Measurements from ENCODE around the gene ITIH5. TPM values are rescaled to one million over a fixed set of nuclear protein-coding genes. Genes with fewer than 3 reads are reported as not detected.
"Not testable (repeated sequence)": the region's sequence is repeated elsewhere in the genome, so short reads cannot be mapped to it uniquely, and the experiment has no call there.

ITIH5 gene
- polyA plus RNA-seq, 1 donor = 6.8 TPM

DNA sequence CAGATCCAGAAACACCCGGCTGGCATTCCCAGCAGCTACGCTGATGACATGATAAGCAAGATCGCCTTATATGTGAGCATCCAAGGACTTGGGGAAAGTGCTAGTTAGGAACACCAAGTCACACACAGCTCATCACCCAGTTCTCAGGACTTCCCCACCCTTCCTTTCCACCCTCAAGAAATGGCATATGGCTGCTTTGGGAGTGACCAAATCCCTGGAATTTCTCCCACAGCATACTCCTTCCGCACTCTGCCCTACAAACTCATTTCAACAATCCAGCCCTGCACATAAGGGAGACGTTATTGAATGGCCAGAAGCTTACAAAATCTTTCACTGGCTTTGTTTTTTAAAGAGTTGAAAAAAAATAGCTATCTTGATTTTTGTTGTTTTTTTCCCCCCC is 4.2 kb downstream of the ITIH5 start:
- H3K27ac ChIP-seq (ENCODE audit: low read length) = no peak overlapping the region

DNA sequence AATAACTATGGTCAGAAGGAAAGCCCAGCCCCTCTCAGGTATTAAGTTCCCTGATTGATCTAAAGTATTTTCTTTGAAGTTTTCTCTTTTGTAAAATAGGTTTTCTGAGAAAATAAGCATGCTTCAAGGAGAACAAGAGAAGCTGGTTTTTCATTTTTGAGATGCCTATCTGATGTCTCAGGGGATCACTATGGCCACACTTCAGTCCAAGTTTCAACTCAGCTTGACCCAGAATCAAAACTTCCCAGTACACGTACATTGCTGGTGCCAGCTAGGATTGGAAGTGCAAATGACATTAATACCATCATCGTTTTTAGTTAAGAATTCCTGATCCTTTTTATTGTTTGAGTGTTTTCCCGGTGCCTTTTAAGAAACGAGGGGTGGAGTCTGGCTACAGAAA is 7.2 kb downstream of the ITIH5 start:
- H3K9me3 ChIP-seq (ENCODE audit: control insufficient read depth, low read depth, low read length) = no peaks in the 10 kb centered on the region
- H3K27ac ChIP-seq (ENCODE audit: low read length) = no peak overlapping the region
- WGBS (ENCODE audit: insufficient coverage, low lambda C conversion rate) = 76% methylated on average over 3 of the region's 4 CpGs
- no peak overlapping the region for H3K4me3 ChIP-seq (ENCODE audit: low read length)
- H3K36me3 ChIP-seq (ENCODE audit: control insufficient read depth, insufficient read depth, low read length) = no peaks in the 10 kb centered on the region
- DNase-seq = no peak
- H3K4me1 ChIP-seq (ENCODE audit: control insufficient read depth, insufficient read depth, low read length) = no peaks in the 10 kb centered on the region
- H3K27me3 ChIP-seq (ENCODE audit: control insufficient read depth, insufficient read depth, low read length) = peaks cover 12% of the 10 kb centered on the region

More for the DNA sequence above, 4.2 kb downstream of the ITIH5 start:
- Histone ChIP-seq H3K4me3 (ENCODE audit: low read length) (no peak overlapping the region), H3K27me3 (ENCODE audit: control insufficient read depth, insufficient read depth, low read length) (peaks cover 30% of the 10 kb centered on the region), H3K36me3 (ENCODE audit: control insufficient read depth, insufficient read depth, low read length) (no peaks in the 10 kb centered on the region), H3K4me1 (ENCODE audit: control insufficient read depth, insufficient read depth, low read length) (peaks cover 4% of the 10 kb centered on the region), H3K9me3 (ENCODE audit: control insufficient read depth, low read depth, low read length) (no peaks in the 10 kb centered on the region)
- no peak for DNase-seq
- 82% methylated on average over 2 of the region's 5 CpGs for WGBS (ENCODE audit: insufficient coverage, low lambda C conversion rate)

DNA sequence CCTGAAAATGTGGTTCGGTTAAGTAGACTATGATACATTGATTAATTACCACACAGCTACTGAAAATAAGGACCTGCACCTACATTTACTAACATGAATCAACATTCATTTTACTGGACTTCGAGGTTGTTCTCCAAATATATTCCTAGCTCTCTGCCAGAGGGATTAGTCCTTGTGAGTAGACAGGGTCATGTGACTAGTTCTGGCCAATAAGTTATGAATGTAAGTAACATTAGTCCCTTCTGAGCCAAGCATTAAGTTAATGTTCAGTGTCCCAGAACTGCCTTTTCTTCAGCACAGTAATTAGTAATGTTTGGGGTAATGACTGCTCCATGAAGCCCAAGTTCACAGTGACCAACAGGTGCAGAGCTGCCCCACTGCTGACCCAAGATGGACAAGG is 9.2 kb downstream of the ITIH5 start:
- Histone ChIP-seq H3K27me3 (ENCODE audit: control insufficient read depth, insufficient read depth, low read length) (peaks cover 3% of the 10 kb centered on the region), H3K27ac (ENCODE audit: low read length) (no peak overlapping the region), H3K9me3 (ENCODE audit: control insufficient read depth, low read depth, low read length) (no peaks in the 10 kb centered on the region), H3K36me3 (ENCODE audit: control insufficient read depth, insufficient read depth, low read length) (no peaks in the 10 kb centered on the region), H3K4me3 (ENCODE audit: low read length) (no peak overlapping the region), H3K4me1 (ENCODE audit: control insufficient read depth, insufficient read depth, low read length) (no peaks in the 10 kb centered on the region)
- DNase-seq = no peak
- no CpG with 5 or more reads among the region's 2 CpGs for WGBS (ENCODE audit: insufficient coverage, low lambda C conversion rate)

DNA sequence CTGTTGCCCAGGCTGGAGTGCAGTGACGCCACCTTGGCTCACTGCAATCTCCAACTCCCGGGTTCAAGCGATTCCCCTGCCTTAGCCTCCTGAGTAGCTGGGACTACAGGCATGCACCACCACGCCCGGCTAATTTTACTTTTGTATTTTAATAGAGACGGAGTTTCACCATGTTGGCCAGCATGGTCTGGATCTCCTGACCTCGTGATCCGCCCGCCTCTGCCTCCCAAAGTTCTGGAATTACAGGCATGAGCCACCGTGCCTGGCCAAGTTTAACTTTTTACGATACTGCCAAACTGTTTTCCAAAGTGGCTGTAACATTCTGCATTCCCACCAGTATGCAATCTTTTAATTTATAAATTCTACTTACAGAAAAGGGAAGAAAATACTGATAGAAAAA is 9.7 kb downstream of the ITIH5 start:
- not testable (repeated sequence) for H3K4me3 ChIP-seq (ENCODE audit: low read length); H3K9me3 ChIP-seq (ENCODE audit: control insufficient read depth, low read depth, low read length); DNase-seq; H3K4me1 ChIP-seq (ENCODE audit: control insufficient read depth, insufficient read depth, low read length); H3K27me3 ChIP-seq (ENCODE audit: control insufficient read depth, insufficient read depth, low read length); H3K27ac ChIP-seq (ENCODE audit: low read length); H3K36me3 ChIP-seq (ENCODE audit: control insufficient read depth, insufficient read depth, low read length)
- 100% methylated on average over 1 of the region's 11 CpGs for WGBS (ENCODE audit: insufficient coverage, low lambda C conversion rate)

DNA sequence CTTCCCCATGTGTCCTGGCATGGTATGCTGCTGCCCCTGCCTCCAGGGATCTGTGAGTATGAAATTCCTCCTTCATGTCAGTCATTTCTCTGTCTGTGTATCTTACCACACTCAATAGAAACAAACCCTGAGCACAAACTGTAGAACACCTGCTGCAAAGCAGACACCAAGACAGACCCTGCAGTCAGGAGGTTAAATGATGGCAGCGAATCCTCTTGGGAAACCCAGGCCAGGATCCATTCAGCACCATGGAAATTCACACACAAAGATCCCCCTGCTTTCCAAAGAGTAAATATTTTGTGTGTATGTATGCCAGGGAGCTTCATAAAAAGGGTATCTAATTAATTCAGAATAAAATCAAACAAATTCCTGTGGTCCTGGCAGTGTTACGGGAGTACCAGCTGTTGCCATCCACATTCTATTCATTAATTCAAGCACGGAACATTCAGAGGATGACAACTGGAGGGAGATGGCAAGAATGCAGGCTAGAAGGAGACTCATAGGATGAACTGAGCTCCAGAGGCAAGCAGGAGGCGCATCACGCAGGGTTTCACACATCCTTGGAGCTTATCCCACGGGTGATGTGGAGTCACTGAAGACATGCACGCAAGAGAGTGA is 14.8 kb downstream of the ITIH5 start:
- H3K4me3 ChIP-seq (ENCODE audit: low read length) = no peak overlapping the region
- DNase-seq = no peak
- WGBS (ENCODE audit: insufficient coverage, low lambda C conversion rate) = 100% methylated on average over 1 of the region's 7 CpGs

DNA sequence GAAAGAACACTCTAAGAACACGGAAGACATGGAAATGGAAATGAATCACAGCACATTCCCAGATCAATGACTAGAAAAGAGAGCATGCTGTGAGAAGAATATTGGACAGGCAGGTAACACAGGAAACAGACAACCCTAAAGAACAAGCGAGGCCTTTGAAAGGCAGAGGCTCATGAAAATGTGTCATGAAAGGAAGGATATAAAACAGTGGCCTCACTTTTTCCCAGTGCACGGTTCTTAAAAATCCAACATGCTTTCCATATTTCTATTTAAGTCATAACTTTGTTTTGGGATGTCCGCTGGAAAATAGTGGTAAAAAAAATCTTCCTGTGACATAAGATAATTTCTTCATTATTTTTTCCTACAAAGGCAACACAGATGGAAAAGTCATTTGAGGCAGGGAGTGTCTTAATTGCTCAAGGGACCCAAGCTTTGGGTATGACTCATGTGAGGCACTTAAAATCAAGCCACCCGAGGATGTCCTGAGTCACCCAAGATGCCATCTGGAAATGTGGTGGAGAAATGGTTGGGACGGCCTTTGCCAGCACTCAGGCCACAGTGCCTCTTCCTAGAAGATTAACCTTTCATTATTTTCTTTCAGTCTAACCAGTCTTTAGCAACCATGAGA is 17.0 kb downstream of the ITIH5 start:
- no peak overlapping the region for H3K4me3 ChIP-seq (ENCODE audit: low read length)
- 92% methylated on average over 2 of the region's 6 CpGs for WGBS (ENCODE audit: insufficient coverage, low lambda C conversion rate)
- H3K9me3 ChIP-seq (ENCODE audit: control insufficient read depth, low read depth, low read length) = no peaks in the 10 kb centered on the region
- no peaks in the 10 kb centered on the region for H3K36me3 ChIP-seq (ENCODE audit: control insufficient read depth, insufficient read depth, low read length)
- no peak overlapping the region for H3K27ac ChIP-seq (ENCODE audit: low read length)
- H3K4me1 ChIP-seq (ENCODE audit: control insufficient read depth, insufficient read depth, low read length) = no peaks in the 10 kb centered on the region
- no peaks in the 10 kb centered on the region for H3K27me3 ChIP-seq (ENCODE audit: control insufficient read depth, insufficient read depth, low read length)
- no peak for DNase-seq

More for the DNA sequence above, 14.8 kb downstream of the ITIH5 start:
- Histone ChIP-seq H3K27ac (ENCODE audit: low read length) (no peak overlapping the region), H3K9me3 (ENCODE audit: control insufficient read depth, low read depth, low read length) (no peaks in the 10 kb centered on the region), H3K27me3 (ENCODE audit: control insufficient read depth, insufficient read depth, low read length) (no peaks in the 10 kb centered on the region), H3K36me3 (ENCODE audit: control insufficient read depth, insufficient read depth, low read length) (no peaks in the 10 kb centered on the region), H3K4me1 (ENCODE audit: control insufficient read depth, insufficient read depth, low read length) (no peaks in the 10 kb centered on the region)

DNA sequence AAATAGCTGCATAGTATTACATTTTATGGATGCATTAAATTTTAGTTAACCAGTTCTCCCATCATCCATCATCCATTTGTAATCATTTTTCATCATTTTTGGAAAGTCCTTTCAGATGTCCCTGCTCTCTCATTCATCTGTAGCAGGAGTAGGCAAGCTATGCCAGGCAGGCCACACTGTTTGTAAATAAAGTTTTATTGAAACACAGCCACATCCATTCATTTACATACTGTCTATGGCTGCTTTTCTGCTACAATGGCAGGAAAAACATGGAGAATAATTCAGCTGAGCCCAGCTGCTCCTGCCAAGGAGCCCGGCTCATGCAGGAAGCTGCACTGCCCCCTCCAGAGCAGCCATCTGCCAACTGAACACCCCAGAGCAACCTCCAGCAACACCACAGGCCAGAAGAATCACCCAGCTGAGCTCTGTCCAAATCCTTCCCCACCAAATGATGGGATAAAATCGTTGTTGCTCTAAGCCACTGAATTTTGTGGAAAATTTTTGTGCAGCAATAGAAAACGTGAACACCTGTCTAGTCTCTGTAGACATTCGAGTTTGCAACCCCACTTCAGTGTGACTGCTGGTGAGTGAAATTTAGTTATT is 19.6 kb downstream of the ITIH5 start:
- WGBS (ENCODE audit: insufficient coverage, low lambda C conversion rate) = 92% methylated on average over 2 of the region's 4 CpGs
- Histone ChIP-seq H3K27me3 (ENCODE audit: control insufficient read depth, insufficient read depth, low read length) (no peaks in the 10 kb centered on the region), H3K4me3 (ENCODE audit: low read length) (no peak overlapping the region), H3K27ac (ENCODE audit: low read length) (no peak overlapping the region), H3K9me3 (ENCODE audit: control insufficient read depth, low read depth, low read length) (no peaks in the 10 kb centered on the region), H3K4me1 (ENCODE audit: control insufficient read depth, insufficient read depth, low read length) (no peaks in the 10 kb centered on the region), H3K36me3 (ENCODE audit: control insufficient read depth, insufficient read depth, low read length) (no peaks in the 10 kb centered on the region)
- DNase-seq = no peak

DNA sequence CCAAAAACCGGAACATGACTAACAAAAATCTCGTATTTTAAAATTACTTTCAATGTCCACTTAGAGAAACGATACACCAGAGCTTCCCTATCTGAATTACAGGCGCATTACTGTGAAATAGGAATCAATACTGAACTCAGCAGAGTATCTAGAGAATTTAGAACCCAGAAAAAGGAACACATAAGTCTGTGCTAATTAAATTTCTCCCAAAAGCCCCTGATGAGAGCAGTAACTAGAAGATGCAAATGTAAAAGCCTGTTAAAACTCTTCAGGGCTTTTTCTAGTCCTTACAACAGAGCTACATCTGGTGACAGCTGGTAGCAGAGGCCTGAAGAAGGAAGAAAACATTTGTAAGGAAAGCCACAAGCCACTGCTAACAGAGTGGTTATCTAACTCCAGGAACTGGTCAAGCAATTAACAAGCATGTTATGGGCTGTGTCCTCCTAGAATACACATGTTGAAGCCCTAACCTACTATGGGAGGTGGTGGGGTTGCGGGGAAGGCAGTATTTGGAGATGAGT is 24.2 kb downstream of the ITIH5 start:
- H3K27ac ChIP-seq (ENCODE audit: low read length) = no peak overlapping the region
- H3K4me1 ChIP-seq (ENCODE audit: control insufficient read depth, insufficient read depth, low read length) = no peaks in the 10 kb centered on the region
- 75% methylated on average over 2 of the region's 5 CpGs for WGBS (ENCODE audit: insufficient coverage, low lambda C conversion rate)
- no peak overlapping the region for H3K4me3 ChIP-seq (ENCODE audit: low read length)
- no peaks in the 10 kb centered on the region for H3K36me3 ChIP-seq (ENCODE audit: control insufficient read depth, insufficient read depth, low read length)
- no peak for DNase-seq
- no peaks in the 10 kb centered on the region for H3K9me3 ChIP-seq (ENCODE audit: control insufficient read depth, low read depth, low read length)
- H3K27me3 ChIP-seq (ENCODE audit: control insufficient read depth, insufficient read depth, low read length) = no peaks in the 10 kb centered on the region

DNA sequence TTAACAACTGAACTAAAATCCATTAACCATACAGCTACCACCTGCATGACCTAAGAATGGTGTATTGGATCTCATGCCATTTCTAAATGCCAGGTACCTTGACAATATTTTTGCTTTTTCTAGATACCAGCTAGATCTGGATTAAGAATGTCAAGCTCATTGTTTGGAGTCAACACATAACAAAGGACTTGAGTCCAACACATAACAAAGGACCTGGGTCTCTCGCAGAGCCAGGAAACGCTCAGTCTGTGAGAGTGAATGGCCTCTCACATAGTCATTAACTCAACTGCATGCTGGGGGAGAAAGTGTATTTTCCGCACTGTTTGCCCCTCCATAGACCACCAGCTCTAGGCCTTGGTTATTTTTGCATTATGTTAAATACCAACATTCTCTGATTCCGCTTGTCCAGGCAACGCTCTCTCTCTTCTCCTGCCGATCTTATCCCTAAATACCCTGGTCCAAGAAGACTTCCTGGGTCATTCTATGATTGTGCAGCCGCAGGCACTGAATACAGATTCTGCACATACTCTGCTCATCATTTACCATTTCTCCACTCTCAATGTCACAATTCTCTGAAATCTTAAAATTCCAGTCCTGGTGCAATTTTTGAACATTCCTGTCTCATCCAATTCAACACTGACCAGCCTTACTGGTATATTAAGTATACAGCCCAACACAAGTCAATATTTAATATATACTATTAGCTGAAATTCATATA is 31.2 kb downstream of the ITIH5 start:
- no peak for DNase-seq
- no peaks in the 10 kb centered on the region for H3K36me3 ChIP-seq (ENCODE audit: control insufficient read depth, insufficient read depth, low read length)
- no peaks in the 10 kb centered on the region for H3K4me1 ChIP-seq (ENCODE audit: control insufficient read depth, insufficient read depth, low read length)
- no peaks in the 10 kb centered on the region for H3K27me3 ChIP-seq (ENCODE audit: control insufficient read depth, insufficient read depth, low read length)
- no peak overlapping the region for H3K4me3 ChIP-seq (ENCODE audit: low read length)
- H3K27ac ChIP-seq (ENCODE audit: low read length) = no peak overlapping the region
- 92% methylated on average over 3 of the region's 7 CpGs for WGBS (ENCODE audit: insufficient coverage, low lambda C conversion rate)
- H3K9me3 ChIP-seq (ENCODE audit: control insufficient read depth, low read depth, low read length) = no peaks in the 10 kb centered on the region

DNA sequence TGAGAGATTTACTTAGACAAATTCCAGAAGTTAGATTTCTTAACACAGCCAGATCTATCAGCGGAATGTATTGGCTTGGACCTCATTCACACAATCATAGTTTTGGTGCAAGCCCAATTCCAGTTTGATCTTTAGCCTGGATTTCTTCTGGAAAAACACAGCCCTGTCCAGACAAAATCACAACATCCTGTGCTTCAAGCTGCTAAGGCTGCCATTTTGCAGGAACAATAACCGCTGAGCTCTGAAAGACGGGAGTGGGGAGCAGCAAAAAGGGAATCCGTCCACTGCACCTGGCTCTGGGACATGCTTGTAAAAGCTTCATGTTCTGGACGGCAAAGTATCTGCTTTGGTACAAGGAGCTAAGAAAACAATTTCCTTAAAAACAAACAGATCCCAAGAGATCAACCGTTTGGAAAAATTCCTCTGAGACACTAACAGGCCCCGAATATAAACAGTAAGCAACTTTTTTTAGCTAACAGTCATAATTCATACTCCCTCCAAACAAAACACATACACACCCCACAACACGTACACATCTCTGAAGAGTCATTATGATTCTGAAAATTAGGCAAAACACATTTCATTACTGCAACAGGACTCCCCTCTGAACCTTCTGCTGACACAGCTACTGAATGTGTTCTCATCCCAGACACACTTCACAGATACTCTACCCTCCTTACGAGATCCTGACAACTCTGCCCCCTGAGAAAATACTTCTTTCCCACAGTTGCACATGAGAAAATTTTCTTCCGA is 32.4 kb downstream of the ITIH5 start:
- H3K4me3 ChIP-seq (ENCODE audit: low read length) = no peak overlapping the region
- WGBS (ENCODE audit: insufficient coverage, low lambda C conversion rate) = 100% methylated on average over 2 of the region's 10 CpGs
- no peaks in the 10 kb centered on the region for H3K36me3 ChIP-seq (ENCODE audit: control insufficient read depth, insufficient read depth, low read length)
- no peaks in the 10 kb centered on the region for H3K27me3 ChIP-seq (ENCODE audit: control insufficient read depth, insufficient read depth, low read length)
- H3K9me3 ChIP-seq (ENCODE audit: control insufficient read depth, low read depth, low read length) = no peaks in the 10 kb centered on the region
- no peaks in the 10 kb centered on the region for H3K4me1 ChIP-seq (ENCODE audit: control insufficient read depth, insufficient read depth, low read length)
- no peak for DNase-seq
- no peak overlapping the region for H3K27ac ChIP-seq (ENCODE audit: low read length)

Data from large intestine (tissue), 3 donors.